GM23338 (cell line): ENCODE results near the gene LSM3.

Experiments
- CREB1 ChIP-seq: fragments of 250-450 bp; sonication (Bioruptor Pico); IDR thresholded peaks from 2 replicates; pipeline ENCODE4 v1.5.0; 2020; ENCODE audit warnings: low read depth, mild to moderate bottlenecking, moderate library complexity
- EZH2 ChIP-seq: fragments of 200-600 bp; sonication (generic); IDR thresholded peaks from one replicate; pipeline ENCODE4 v1.8.0; 2017; ENCODE audit warnings: antibody characterized with exemption, mild to moderate bottlenecking, low read depth; ENCODE audit not compliant: unreplicated experiment
- EZH2phosphoT487 ChIP-seq: fragments of 200-600 bp; sonication (generic); IDR thresholded peaks from one replicate; pipeline ENCODE4 v1.8.1; 2018; ENCODE audit warnings: antibody characterized with exemption; ENCODE audit not compliant: unreplicated experiment
- JUNB ChIP-seq: IDR thresholded peaks from one replicate; pipeline ENCODE4 v1.6.1; 2016; ENCODE audit warnings: antibody characterized with exemption; ENCODE audit not compliant: unreplicated experiment
- NANOG ChIP-seq: IDR thresholded peaks from 2 replicates; pipeline ENCODE4 v1.6.1; 2016; ENCODE audit warnings: antibody characterized with exemption, borderline replicate concordance
- POLR2AphosphoS5 ChIP-seq: IDR thresholded peaks from 2 replicates; pipeline ENCODE4 v1.6.1; 2016; ENCODE audit warnings: antibody characterized with exemption, low read depth
- ZNF114 ChIP-seq: fragments of 250-450 bp; sonication (Bioruptor Pico); IDR thresholded peaks from 2 replicates; pipeline ENCODE4 v1.5.0; 2020; ENCODE audit warnings: mild to moderate bottlenecking, moderate library complexity
- TF ChIP-seq, protein P1 (sequence below), 2 experiments: fragments of 200-600 bp in 1 of 2; sonication (generic) in 1 of 2; conservative IDR thresholded peaks; 2 replicates each; pipeline versions ENCODE4 v1.5.1 to v1.6.1; 2016 to 2017; ENCODE audit warnings: antibody characterized with exemption in 2 of 2, low read depth in 2 of 2, mild to moderate bottlenecking in 2 of 2, moderate library complexity in 1 of 2
- TF ChIP-seq, protein P2 (sequence below): IDR thresholded peaks from 2 replicates; pipeline ENCODE4 v1.6.1; 2016; ENCODE audit warnings: antibody characterized with exemption
- TF ChIP-seq, protein P3 (sequence below): IDR thresholded peaks from one replicate; pipeline ENCODE4 v1.6.1; 2018; ENCODE audit warnings: antibody characterized with exemption; ENCODE audit not compliant: unreplicated experiment

DNA sequence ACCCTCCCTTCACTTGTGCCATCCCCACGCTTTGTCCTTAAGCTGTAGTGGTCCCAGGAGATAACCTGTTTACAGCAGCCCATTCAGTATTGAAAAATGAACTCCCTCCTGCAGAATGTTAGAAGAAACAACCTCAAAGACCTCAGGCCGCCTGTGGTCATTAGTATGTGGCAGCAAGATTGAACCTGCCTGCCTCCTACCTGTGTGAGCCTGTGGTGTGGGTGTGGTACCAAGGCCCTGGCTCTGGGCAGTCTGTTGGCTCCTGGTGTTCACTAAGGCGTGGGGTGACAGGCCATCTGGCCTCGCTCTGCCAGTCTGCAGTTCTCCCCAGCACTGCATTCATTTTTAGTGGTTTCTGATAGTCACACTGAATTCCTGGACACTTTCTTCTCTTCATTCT lies 21.0 kb downstream of the LSM3 start:
- TF ChIP-seq, protein P1, sequence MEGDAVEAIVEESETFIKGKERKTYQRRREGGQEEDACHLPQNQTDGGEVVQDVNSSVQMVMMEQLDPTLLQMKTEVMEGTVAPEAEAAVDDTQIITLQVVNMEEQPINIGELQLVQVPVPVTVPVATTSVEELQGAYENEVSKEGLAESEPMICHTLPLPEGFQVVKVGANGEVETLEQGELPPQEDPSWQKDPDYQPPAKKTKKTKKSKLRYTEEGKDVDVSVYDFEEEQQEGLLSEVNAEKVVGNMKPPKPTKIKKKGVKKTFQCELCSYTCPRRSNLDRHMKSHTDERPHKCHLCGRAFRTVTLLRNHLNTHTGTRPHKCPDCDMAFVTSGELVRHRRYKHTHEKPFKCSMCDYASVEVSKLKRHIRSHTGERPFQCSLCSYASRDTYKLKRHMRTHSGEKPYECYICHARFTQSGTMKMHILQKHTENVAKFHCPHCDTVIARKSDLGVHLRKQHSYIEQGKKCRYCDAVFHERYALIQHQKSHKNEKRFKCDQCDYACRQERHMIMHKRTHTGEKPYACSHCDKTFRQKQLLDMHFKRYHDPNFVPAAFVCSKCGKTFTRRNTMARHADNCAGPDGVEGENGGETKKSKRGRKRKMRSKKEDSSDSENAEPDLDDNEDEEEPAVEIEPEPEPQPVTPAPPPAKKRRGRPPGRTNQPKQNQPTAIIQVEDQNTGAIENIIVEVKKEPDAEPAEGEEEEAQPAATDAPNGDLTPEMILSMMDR (conservative IDR thresholded peaks at IDR 0.05; ENCODE audit: low read depth in 2 of 2): no peak
- no peak for TF ChIP-seq JUNB
- no peak for TF ChIP-seq POLR2AphosphoS5
- TF ChIP-seq, protein P2, sequence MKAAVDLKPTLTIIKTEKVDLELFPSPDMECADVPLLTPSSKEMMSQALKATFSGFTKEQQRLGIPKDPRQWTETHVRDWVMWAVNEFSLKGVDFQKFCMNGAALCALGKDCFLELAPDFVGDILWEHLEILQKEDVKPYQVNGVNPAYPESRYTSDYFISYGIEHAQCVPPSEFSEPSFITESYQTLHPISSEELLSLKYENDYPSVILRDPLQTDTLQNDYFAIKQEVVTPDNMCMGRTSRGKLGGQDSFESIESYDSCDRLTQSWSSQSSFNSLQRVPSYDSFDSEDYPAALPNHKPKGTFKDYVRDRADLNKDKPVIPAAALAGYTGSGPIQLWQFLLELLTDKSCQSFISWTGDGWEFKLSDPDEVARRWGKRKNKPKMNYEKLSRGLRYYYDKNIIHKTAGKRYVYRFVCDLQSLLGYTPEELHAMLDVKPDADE: no peak
- TF ChIP-seq CREB1 (CRISPR knock-in tag): no peak
- no peak for TF ChIP-seq EZH2
- TF ChIP-seq NANOG: no peak
- TF ChIP-seq EZH2phosphoT487: no peak
- TF ChIP-seq, protein P3, sequence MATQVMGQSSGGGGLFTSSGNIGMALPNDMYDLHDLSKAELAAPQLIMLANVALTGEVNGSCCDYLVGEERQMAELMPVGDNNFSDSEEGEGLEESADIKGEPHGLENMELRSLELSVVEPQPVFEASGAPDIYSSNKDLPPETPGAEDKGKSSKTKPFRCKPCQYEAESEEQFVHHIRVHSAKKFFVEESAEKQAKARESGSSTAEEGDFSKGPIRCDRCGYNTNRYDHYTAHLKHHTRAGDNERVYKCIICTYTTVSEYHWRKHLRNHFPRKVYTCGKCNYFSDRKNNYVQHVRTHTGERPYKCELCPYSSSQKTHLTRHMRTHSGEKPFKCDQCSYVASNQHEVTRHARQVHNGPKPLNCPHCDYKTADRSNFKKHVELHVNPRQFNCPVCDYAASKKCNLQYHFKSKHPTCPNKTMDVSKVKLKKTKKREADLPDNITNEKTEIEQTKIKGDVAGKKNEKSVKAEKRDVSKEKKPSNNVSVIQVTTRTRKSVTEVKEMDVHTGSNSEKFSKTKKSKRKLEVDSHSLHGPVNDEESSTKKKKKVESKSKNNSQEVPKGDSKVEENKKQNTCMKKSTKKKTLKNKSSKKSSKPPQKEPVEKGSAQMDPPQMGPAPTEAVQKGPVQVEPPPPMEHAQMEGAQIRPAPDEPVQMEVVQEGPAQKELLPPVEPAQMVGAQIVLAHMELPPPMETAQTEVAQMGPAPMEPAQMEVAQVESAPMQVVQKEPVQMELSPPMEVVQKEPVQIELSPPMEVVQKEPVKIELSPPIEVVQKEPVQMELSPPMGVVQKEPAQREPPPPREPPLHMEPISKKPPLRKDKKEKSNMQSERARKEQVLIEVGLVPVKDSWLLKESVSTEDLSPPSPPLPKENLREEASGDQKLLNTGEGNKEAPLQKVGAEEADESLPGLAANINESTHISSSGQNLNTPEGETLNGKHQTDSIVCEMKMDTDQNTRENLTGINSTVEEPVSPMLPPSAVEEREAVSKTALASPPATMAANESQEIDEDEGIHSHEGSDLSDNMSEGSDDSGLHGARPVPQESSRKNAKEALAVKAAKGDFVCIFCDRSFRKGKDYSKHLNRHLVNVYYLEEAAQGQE: no peak
- no peak for TF ChIP-seq ZNF114 (CRISPR knock-in tag)
